Fibroblast of upper back skin (primary cell): ENCODE data around the gene EID2B.

Experiments
- DNase-seq: peaks from one replicate; pipeline ENCODE4 v3.0.0-alpha.2; 2013

Gene EID2B

GRCh38 chr19:39497996-39498797 lies 34.5 kb downstream of the EID2B start:
- peak; percentile 15 for DNase-seq

- DNase-seq = no peak
Measured at GRCh38 chr19:39497701-39497995, 35.0 kb downstream of the EID2B start.

DNA sequence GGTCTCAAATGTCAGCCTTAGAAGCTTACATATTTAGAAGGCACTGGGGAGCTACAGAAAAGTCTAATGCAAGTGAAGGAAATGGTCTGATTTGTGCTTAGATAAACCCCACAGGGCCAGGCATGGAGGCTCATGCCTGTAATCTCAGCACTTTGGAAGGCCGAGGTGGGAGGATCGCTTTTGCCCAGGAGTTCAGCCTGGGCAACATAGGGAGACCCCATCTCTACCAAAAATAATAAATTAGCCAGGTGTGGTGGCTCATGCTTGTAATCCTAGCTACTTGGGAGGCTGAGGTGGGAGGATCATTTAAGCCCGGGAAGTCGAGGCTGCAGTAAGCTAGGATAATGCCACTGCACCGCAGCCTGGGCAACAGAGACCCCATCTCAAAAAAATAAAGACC lies 36.6 kb downstream of the EID2B start:
- DNase-seq = no peak

GRCh38 chr19:39494661-39495060 lies 38.0 kb downstream of the EID2B start:
- no peak for DNase-seq

DNA sequence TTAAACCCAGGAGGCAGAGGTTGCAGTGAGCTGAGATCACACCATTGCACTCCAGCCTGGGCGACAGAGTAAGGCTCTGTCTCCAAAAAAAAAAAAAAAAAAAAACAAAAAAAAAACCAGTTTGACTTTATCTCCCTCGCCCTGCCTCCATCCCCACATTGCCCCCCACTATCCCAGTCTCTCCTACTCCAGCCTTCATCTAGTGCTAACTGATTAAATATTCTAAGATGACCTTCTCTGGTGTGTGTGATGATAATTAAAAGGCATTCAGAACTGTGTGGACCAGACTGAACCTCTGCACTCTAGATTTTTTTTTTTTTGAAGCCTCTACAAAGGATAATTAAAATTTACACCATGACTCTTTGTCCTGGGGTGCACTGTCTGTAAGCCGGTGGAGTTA lies 39.9 kb downstream of the EID2B start:
- no peak for DNase-seq

GRCh38 chr19:39492225-39492624 lies 40.4 kb downstream of the EID2B start:
- DNase-seq = no peak

DNA sequence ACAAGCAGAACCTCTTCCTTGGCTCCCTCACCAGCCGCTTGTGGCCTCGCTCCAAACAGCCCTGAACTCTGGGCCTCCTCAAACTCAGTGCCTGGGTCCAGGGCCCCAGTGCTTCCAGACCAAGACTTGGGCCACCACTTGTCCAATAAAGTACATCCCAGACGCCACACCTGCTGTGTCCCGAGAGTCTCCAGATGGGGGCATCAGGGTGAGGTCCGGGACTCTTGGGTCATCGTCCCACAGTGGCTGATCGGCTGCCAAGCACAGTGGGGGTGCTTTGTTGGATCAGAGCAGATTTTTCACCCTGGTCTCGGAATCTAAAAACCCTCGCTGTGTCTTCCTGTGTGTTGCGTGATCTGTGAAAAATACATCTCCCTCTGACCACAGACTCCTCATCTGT lies 42.9 kb downstream of the EID2B start:
- no peak for DNase-seq

DNA sequence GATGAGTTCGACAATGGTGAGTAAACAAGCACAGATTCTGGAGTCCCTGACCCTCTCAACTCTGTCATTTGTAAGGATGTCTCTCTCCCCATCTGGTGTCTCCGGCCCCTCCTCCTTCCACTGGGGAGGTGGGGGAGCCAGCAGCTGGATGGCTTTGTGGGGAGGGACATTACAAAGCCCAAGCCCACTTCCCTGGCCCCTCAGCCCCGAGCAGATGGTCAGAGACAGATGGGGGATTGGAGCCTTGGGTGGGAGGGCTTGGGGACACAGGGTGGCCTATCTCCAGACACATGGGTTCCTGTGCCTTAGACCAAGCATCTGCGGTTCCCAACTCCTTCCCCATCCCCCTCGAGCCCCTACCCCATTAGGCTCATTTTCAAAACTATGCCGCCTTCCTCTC lies 49.5 kb downstream of the EID2B start:
- no peak for DNase-seq

GRCh38 chr19:39481676-39482075 lies 51.0 kb downstream of the EID2B start:
- DNase-seq = no peak

GRCh38 chr19:39481229-39481545 lies 51.5 kb downstream of the EID2B start:
- no peak for DNase-seq
